Neural cell (in vitro differentiated cells): ENCODE measurements around the gene GNPTAB. TPM values are rescaled to one million over a fixed set of nuclear protein-coding genes. Genes with fewer than 3 reads are reported as not detected.

Experiments used
- H2AFZ ChIP-seq: fragments of 200-600, 300-800 bp; sonication (generic), shearing (Covaris generic); 2 replicates; pipeline ENCODE4 v1.6.0; 2014; ENCODE audit warnings: low read depth, mild to moderate bottlenecking, antibody characterized with exemption, low read length, moderate library complexity
- H3F3A ChIP-seq: fragments of 200-600 bp; shearing (Covaris generic); 2 replicates; pipeline ENCODE4 v1.6.1; 2016; ENCODE audit warnings: mild to moderate bottlenecking, moderate library complexity, mixed read lengths, antibody characterized with exemption, low read length; ENCODE audit not compliant: insufficient read depth, poor library complexity, severe bottlenecking
- H3K27ac ChIP-seq: fragments of 200-600, 300-800 bp; sonication (generic), shearing (Covaris generic); 2 replicates; pipeline ENCODE4 v1.5.1; 2014; ENCODE audit warnings: mild to moderate bottlenecking, low read length, moderate library complexity
- H3K27me3 ChIP-seq: fragments of 300-800, 200-600 bp; sonication (generic), shearing (Covaris generic); 2 replicates; pipeline ENCODE4 v1.6.0; 2014; ENCODE audit warnings: mild to moderate bottlenecking, low read depth, low read length, moderate library complexity; ENCODE audit not compliant: insufficient read depth
- H3K36me3 ChIP-seq: fragments of 300-800, 200-600 bp; sonication (generic), shearing (Covaris generic); 2 replicates; pipeline ENCODE4 v1.5.1; 2014; ENCODE audit warnings: mild to moderate bottlenecking, antibody characterized with exemption, low read length, moderate library complexity; ENCODE audit not compliant: insufficient read depth
- H3K4me2 ChIP-seq: fragments of 300-800, 200-600 bp; sonication (generic), shearing (Covaris generic); 2 replicates; pipeline ENCODE4 v1.6.0; 2014; ENCODE audit warnings: mild to moderate bottlenecking, low read length
- H3K4me3 ChIP-seq: fragments of 300-800, 200-600 bp; sonication (generic), shearing (Covaris generic); 2 replicates; pipeline ENCODE4 v1.5.1; 2014; ENCODE audit warnings: mild to moderate bottlenecking, low read length, moderate library complexity
- H3K79me2 ChIP-seq: fragments of 200-600 bp; shearing (Covaris generic); replicated peaks from 2 replicates; pipeline ENCODE4 v1.6.0; 2014; ENCODE audit warnings: mild to moderate bottlenecking, low read length, moderate library complexity; ENCODE audit not compliant: insufficient read depth
- H3K9ac ChIP-seq: fragments of 300-800, 200-600 bp; sonication (generic), shearing (Covaris generic); 2 replicates; pipeline ENCODE4 v1.6.1; 2016; ENCODE audit warnings: mild to moderate bottlenecking, low read length, mixed read lengths
- H3K9me2 ChIP-seq: fragments of 200-600 bp; shearing (Covaris generic); 2 replicates; pipeline ENCODE4 v1.6.1; 2016; ENCODE audit warnings: mild to moderate bottlenecking, low read length, mixed read lengths; ENCODE audit not compliant: insufficient read depth
- H3K9me3 ChIP-seq: fragments of 200-600, 300-800 bp; sonication (generic), shearing (Covaris generic); 2 replicates; pipeline ENCODE4 v1.6.1; 2016; ENCODE audit warnings: mild to moderate bottlenecking, mixed run types, low read length, moderate library complexity, mixed read lengths
- H4K20me1 ChIP-seq: fragments of 200-600 bp; shearing (Covaris generic); 2 replicates; pipeline ENCODE4 v1.6.1; 2016; ENCODE audit warnings: mild to moderate bottlenecking, mixed run types; ENCODE audit not compliant: insufficient read depth
- EP300 ChIP-seq: fragments of 450-650 bp; conservative IDR thresholded peaks from 2 replicates; pipeline ENCODE4 v1.6.1; 2014; ENCODE audit warnings: antibody characterized with exemption, mild to moderate bottlenecking, moderate library complexity; ENCODE audit not compliant: poor library complexity, severe bottlenecking
- EZH2 ChIP-seq: fragments of 200-600, 300-800 bp; shearing (Covaris generic), sonication (generic); IDR thresholded peaks from 2 replicates; pipeline ENCODE4 v1.6.1; 2014; ENCODE audit warnings: antibody characterized with exemption, low read length, borderline replicate concordance, mild to moderate bottlenecking; ENCODE audit not compliant: insufficient read depth, poor library complexity, severe bottlenecking
- MXI1 ChIP-seq: fragments of 450-650 bp; conservative IDR thresholded peaks from 2 replicates; pipeline ENCODE4 v1.6.1; 2014; ENCODE audit warnings: antibody characterized with exemption, mild to moderate bottlenecking; ENCODE audit not compliant: poor library complexity, severe bottlenecking
- POLR2AphosphoS5 ChIP-seq: IDR thresholded peaks from 2 replicates; pipeline ENCODE4 v1.6.1; 2012
- RAD21 ChIP-seq: fragments of 450-650 bp; conservative IDR thresholded peaks from 2 replicates; pipeline ENCODE4 v1.6.1; 2014; ENCODE audit warnings: antibody characterized with exemption, mild to moderate bottlenecking, moderate library complexity
- REST ChIP-seq: IDR thresholded peaks from 2 replicates; pipeline ENCODE4 v1.6.1; 2012; ENCODE audit warnings: borderline replicate concordance
- SMC3 ChIP-seq: fragments of 450-650 bp; conservative IDR thresholded peaks from 2 replicates; pipeline ENCODE4 v1.6.1; 2014; ENCODE audit warnings: antibody characterized with exemption, mild to moderate bottlenecking, moderate library complexity; ENCODE audit not compliant: poor library complexity
- TAF1 ChIP-seq: IDR thresholded peaks from 2 replicates; pipeline ENCODE4 v1.6.1; 2012; ENCODE audit warnings: low read depth
- polyA plus RNA-seq: library from polyadenylated mRNA; depleted of rRNA; stranded (reverse); fragments of >200 nt; gene quantifications from 2 replicates; pipeline ENCODE4 v1.2.3, GENCODE V29; 2014
- TF ChIP-seq, protein P1 (sequence below): fragments of 450-650 bp; IDR thresholded peaks from 2 replicates; pipeline ENCODE4 v1.5.1; 2014; ENCODE audit warnings: antibody characterized with exemption, mild to moderate bottlenecking, moderate library complexity; ENCODE audit not compliant: poor library complexity, severe bottlenecking

GNPTAB gene
- polyA plus RNA-seq, 1 donor from 2014 or later: 80.0 TPM

DNA sequence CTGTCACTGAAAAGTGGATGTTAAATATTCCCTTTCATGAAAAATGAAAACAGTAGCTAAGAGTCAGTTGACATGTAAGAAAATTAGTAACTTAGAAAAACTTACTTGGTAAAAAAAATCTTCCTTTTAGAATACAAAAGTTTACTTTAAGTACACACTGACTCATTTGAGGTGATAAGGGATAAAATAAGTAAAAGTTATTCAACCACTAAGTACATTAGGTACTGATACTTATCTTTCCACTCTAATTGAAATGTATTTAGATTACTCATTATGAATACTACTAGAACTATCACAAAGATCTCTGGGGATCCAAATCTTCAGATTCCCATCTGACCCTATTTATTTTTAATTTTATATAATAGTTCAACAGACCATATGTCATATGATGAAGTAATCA lies 103.7 kb downstream of the GNPTAB start:
- Histone ChIP-seq H3K9me3 (no peaks in the 10 kb centered on the region), H3K27me3 (no peaks in the 10 kb centered on the region), H3K9ac (no peak overlapping the region), H3K79me2 (no peaks in the 10 kb centered on the region), H3F3A (no peaks in the 10 kb centered on the region), H3K27ac (no peak overlapping the region), H4K20me1 (no peaks in the 10 kb centered on the region), H3K4me2 (no peak overlapping the region), H3K36me3 (peaks cover 5% of the 10 kb centered on the region), H3K4me3 (no peak overlapping the region), H2AFZ (no peak overlapping the region), H3K9me2 (no peaks in the 10 kb centered on the region)
- TF ChIP-seq, protein P1, sequence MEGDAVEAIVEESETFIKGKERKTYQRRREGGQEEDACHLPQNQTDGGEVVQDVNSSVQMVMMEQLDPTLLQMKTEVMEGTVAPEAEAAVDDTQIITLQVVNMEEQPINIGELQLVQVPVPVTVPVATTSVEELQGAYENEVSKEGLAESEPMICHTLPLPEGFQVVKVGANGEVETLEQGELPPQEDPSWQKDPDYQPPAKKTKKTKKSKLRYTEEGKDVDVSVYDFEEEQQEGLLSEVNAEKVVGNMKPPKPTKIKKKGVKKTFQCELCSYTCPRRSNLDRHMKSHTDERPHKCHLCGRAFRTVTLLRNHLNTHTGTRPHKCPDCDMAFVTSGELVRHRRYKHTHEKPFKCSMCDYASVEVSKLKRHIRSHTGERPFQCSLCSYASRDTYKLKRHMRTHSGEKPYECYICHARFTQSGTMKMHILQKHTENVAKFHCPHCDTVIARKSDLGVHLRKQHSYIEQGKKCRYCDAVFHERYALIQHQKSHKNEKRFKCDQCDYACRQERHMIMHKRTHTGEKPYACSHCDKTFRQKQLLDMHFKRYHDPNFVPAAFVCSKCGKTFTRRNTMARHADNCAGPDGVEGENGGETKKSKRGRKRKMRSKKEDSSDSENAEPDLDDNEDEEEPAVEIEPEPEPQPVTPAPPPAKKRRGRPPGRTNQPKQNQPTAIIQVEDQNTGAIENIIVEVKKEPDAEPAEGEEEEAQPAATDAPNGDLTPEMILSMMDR: no peak
- TF ChIP-seq POLR2AphosphoS5 (no peak), TAF1 (no peak), EZH2 (no peak), REST (no peak)

GRCh38 chr12:101722392-101722791 lies 108.4 kb downstream of the GNPTAB start:
- H3K4me3 ChIP-seq: no peak overlapping the region
- no peak overlapping the region for H3K27ac ChIP-seq
- no peaks in the 10 kb centered on the region for H3K9me3 ChIP-seq
- H3K27me3 ChIP-seq: no peaks in the 10 kb centered on the region
- H3K79me2 ChIP-seq: no peaks in the 10 kb centered on the region
- H4K20me1 ChIP-seq: no peaks in the 10 kb centered on the region
- H3F3A ChIP-seq: no peaks in the 10 kb centered on the region
- H3K4me2 ChIP-seq: no peak overlapping the region
- H3K9ac ChIP-seq: no peak overlapping the region
- H3K9me2 ChIP-seq: no peaks in the 10 kb centered on the region
- H2AFZ ChIP-seq: no peak overlapping the region
- TF ChIP-seq EP300 (no peak), POLR2AphosphoS5 (no peak), MXI1 (no peak), TAF1 (no peak), RAD21 (no peak), SMC3 (no peak), EZH2 (no peak), REST (no peak)
- TF ChIP-seq, protein P1: no peak
- peaks cover 5% of the 10 kb centered on the region for H3K36me3 ChIP-seq
